HG02678 (cell line): ENCODE measurements around the gene DIS3L.
A peak's percentile ranks its signal among the peaks of the same experiment; 100 is the strongest.
"Not testable (repeated sequence)": the region's sequence is repeated elsewhere in the genome, so short reads cannot be mapped to it uniquely, and the experiment has no call there.

ENCODE experiments used
- ATAC-seq: cut with Tn5 transposase; IDR thresholded peaks from one replicate; pipeline ENCODE4 v1.9.1; 2021; ENCODE audit warnings: mild to moderate bottlenecking, moderate library complexity; ENCODE audit not compliant: unreplicated experiment

The DIS3L gene

DNA sequence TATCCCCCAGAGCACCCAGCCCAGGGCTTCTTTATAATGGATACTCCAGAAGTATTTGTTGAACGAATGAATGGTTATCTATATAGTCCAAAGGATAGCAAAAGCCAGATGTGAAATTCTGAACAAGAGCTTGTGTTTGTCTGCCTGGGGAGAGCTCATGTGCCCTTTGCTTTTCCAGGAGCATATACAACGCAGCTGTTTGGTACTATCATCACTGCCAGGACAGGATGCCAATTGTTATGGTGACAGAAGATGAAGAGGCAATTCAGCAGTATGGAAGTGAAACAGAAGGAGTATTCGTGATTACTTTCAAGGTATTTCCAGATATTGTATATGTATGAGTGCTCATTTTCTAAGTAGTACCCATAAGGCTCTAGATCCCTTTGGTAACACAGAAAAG is 15.2 kb downstream of the DIS3L start:
- ATAC-seq: no peak

DNA sequence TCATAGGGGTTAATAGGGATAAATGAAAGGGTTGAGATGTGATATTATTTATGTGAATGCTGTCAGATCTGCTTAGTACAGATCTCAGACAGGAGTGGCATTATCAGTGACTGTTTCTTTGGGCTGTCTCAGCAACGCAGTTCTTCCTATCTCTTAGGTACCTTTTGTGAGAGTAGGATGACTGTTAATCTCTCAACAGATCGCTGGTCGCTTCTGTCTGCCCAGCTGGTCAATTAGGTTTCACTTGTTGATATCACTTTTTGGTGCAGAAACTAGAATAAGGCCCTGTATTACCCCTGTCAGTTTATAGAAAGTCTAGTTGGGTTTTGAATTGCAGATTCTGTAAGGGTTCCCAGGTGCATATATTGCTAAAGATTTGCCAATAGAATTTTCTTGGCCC is 16.5 kb downstream of the DIS3L start:
- no peak for ATAC-seq

DNA sequence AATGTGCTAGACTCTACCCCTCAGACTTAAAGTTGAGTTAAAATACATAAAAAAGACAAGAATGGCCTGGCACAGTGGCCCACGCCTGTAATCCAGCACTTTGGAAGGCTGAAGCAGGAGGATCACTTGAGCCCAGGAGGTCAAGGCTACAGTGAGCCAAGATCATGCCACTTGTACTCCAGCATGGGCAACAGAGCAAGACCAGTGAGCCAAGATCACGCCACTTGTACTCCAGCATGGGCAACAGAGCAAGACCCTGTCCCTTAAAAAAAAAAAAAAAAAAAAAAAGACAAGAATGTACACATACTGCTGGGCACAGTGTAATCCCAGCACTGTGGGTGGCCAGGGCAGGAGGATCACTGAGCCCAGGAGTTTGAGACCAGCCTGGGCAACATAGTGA is 17.4 kb downstream of the DIS3L start:
- no peak for ATAC-seq

DNA sequence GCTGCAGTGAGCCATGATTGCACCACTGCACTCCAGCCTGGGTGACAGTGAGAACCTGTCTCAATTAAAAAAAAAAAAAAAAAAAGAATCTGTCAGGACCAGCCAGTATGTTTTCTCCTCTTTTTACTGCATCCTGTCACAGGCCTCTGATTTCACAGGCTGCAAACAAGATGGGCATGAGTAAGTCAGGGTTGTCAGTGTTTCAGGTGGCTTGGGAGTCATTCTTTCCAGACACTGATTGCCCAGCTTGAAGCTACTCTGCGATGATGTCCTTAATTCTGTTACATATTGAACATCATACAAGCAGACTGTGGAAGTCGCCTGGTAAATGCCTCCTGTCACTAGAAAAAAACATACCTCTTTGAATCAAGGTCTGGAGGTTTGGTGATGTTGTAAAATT is 18.8 kb downstream of the DIS3L start:
- no peak for ATAC-seq

DNA sequence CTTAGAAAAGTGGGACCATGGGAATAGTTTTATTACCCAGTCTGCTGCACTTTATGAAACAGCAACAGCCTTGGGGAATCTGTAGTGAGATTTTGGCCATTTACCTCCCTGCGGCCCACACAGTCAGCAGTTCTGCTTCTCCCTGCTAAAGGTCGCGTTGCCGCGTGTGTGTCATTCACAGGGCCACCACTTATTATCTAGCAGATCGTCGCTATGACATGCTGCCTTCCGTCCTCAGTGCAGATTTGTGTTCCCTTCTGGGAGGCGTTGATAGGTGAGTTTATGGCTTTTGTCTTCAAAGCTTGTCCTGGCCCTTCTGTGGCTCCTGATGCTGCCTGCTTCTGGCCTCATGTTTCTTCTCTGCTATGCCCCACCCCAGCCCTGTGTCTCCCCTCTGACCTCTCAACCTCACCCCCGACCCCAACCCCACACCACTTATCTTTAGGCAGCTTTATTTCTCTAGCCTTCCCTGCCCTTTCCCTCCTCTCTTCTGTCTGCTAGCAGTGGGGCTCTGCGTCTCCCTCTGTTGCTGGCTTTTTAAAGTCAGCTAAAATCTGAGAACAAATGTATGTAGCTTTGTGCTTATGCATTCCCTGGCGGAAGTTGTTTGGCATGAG is 30.1 kb downstream of the DIS3L start:
- ATAC-seq: no peak

DNA sequence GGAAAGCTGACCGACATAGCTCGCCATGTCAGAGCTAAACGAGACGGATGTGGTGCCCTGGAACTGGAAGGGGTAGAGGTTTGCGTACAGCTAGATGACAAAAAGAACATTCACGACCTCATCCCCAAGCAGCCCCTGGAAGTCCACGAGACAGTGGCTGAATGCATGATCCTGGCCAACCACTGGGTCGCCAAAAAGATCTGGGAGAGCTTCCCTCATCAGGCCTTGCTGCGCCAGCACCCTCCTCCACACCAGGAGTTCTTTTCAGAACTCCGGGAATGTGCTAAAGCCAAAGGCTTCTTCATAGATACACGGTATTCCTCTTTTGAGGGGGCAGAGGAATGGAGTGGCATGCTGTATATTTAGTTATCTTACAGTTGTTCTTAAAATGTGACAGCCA is 32.7 kb downstream of the DIS3L start:
- no peak for ATAC-seq

DNA sequence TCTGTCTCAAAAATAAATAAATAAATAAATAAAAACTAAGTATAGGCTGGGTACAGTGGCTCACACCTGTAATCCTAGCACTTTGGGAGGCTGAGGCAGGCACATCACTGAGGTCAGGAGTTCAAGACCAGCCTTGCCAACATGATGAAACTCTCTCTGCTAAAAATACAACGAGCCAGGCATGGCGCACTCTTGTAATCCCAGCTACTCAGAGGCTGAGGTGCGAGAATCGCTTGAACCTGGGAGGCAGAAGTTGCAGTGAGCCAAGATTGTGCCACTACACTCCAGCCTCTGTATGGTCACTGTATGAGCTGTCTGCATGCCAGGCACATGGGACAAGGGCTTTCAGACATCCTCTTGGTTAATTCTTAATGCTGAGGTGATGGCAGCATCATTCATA is 34.4 kb downstream of the DIS3L start:
- no peak for ATAC-seq

DNA sequence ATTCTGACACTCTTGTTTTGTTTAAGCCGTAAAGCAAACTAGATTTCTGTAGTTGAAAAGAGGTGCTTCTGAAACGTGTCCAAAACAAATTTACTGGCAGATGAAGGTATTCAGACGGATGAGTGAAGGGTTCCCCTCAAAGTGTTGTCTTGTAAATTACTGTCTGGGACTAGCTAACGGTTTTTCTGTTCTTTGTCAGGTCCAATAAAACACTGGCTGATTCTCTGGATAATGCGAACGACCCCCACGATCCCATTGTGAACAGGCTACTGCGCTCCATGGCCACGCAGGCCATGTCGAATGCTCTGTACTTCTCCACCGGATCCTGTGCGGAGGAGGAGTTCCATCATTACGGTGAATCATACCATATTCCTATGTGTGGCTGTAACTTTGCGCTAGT is 35.4 kb downstream of the DIS3L start:
- ATAC-seq: no peak

DNA sequence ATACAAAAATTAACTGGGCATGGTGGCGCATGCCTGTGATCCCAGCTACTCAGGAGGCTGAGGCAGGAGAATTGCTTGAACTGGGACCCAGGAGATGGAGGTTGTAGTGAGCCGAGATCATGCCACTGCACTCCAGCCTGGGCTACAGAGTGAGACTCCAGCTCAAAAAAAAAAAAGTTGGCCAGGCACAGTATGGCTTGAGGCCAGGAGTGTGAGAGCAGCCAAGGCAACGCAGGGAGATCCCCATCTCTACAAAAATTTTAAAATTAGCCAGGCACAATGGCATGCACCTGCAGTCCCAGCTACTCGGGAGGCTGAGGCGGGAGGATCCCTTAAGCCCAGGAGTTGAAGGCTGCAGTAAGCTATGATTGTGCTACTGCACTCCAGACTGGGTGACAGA is 55.2 kb downstream of the DIS3L start:
- not testable (repeated sequence) for ATAC-seq

DNA sequence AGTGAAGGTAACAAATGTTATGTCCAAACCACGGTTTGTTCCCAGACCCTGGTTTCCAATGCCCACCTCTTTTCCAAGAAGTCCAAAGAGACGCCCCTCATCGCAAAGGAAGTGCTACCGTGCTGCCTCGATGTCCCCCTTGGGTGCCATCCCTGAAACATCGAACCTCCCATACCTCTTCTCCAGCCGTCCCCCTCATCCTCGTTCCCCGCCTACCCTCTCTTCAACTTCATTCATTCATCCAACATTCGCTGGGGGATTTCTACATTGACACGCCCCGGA is 62.6 kb downstream of the DIS3L start:
- no peak for ATAC-seq

DNA sequence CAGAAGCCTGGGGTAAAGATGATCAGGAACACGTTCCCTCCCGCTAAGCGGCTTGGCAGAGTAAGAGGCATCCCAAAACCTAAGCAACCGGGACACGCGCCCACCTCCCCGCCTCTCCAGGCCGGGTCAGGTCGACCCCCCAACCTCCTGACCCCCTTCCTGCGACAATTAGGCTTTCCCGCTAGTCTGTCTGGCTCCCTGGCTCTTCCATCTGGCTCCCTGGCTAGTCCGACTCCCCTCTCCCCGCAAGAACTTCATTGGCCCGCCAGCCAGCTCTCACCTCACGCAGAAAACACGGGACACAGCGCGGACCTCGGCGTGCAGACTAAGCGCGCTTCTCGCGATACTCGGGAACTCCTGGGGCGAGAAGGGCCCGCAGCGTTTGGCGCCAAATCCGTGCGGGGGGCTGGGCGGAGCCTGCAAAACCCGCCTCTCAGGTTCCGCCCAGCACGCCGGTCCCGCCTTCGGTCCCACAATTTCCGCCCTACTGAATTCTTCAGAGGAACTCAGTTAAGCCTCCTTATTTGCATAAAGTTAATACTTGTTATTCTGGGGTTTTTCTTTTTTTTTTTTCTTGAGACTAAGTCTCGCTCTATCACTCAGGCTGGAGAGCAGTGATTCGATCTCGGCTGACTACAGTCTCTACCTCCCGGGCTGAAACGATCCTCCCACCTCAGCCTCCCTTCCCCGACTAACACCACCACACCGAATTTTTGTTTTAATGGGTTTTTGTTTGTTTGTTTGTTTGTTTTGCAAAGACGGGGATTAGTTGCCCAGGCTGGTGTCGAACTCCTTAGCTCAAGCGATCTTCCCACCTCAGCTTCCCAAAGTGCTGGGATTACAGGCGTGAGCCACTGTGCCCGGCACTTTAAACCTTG is 63.2 kb downstream of the DIS3L start, which contains the start of gene TIPIN:
Gene TIPIN, minus strand, starts transcription at position 327 of the 878 bp plus-strand sequence. CDS start 3,738 bp downstream, outside the sequence.
- peak; percentile 95 for ATAC-seq

DNA sequence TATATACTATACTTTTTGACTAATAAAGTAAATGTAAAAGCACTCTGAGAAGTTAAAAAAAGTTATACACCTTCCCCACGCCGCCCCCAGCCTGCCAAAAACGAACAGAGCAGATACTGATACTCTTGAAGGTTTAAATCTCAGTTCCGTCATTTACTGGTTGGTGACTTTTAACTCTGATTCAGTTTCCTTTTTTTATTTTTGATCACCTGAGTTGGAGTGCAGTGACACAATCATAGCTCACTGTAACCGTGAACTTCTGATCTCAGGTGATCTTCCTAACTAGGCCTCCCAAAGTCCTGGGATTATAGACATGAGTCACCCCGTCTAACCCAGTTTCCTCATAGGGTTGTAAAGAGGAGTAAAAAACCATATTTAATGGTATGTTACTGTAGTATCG is 66.4 kb downstream of the DIS3L start:
- no peak for ATAC-seq

DNA sequence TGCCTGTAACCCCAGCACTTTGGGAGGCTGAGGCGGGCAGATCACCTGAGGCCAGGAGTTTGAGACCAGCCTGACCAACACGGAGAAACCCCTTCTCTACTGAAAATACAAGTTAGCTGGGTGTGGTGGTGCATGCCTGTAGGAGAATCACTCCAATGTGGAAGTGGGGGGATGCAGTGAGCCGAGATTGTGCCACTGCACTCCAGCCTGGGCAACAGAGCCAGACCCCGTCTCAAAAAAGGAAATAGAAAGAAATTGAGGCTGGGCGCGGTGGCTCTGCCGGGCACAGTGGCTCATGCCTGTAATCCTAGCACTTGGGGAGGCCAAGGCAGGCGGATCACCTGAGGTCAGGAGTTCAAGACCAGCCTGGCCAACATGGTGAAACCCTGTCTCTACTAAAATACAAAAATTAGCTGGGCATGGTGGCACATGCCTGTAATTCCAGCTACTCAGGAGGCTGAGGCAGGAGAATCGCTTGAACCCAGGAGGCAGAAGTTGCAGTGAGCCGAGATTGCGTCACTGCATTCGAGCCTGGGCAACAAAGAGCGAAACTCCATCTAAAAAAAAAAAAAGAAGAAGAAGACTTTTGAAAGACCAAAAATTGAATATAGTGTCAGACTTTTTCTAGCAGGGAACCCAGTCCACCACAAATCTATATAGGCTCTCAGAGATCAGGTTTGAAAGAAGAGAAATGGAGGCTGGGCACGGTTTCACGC is 68.5 kb downstream of the DIS3L start:
- ATAC-seq: not testable (repeated sequence)

DNA sequence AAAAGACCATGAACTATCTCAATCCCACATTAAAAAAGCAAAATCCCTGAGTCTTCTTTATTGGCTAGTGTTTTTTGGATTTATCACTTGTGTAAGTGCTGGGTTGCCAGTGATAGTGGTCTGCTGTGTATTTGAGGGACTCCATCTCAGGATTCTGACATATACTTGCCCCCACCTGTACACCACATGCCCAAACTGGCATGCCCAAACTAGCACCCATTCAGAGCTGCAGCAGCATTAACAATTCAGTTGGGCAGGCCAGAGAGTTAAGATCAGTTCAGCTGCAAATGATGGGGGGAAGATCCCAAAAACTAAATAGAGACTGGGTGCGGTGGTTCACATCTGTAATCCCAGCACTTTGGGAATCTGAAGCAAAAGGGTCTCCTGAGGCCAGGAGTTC is 69.4 kb downstream of the DIS3L start:
- no peak for ATAC-seq

DNA sequence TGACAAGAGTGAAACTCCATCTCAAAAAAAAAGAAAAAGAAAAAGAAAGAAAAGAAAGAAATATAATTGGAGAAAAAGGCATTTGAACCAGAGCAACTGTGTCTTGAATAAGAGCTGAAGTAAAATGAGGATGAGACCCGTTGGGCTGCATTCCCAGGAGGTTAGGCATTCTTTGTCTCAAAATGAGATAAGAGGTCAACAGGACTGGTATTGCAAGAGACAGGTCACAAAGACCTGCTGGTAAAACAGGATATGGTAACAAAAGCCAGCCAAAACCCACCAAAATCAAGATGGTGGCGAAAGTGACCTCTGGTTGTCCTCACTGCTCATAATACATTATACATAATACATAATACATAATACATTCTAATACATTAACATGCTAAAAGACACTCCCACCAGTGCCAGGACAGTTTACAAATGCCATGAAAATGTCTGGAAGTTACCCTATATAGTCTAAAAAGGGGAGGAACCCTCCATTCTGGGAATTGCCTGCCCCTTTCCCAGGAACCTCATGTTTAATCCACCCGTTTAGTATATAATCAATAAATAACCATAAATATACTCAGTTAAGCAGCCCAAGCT is 71.7 kb downstream of the DIS3L start:
- no peak for ATAC-seq

DNA sequence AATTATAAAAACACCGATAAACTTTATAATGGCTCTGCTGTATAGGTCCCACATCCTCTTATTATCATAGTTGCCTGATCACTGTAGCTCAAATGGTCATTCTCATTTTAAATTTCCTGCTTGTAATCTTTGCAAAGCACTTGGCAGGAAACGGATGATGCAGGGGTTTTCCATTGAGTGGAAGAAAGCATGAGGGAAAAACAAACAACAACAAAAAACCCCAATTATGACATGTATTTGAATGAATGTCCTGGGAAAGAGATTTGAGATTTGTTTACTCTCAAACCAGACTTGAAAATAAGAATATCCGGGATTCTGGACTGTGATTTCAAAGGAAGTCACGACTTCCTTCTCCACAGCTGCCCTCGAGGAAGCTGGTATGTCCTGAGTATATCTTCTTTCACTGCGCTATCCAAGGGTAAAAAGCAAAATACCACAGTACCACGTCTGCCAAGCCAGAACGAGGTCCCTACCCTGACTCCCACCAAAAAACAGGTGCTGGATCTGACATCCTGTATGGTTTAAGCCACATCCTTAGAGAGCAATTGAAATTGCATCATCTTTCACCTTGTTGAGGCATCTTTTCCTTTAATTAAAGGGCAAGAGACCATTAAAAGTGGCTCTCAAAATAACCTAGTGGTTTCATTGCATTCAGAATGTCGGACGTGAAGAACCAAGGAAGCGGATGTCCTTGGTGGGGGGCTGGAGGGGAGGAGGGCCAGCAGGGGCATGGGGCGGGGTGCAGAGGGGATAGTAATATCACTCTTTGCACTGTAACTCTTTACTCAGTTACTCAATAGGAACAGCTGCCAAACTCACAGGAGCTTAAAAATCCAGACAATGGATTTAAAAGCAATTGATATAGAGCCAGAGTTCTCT is 76.6 kb downstream of the DIS3L start:
- ATAC-seq: no peak

DNA sequence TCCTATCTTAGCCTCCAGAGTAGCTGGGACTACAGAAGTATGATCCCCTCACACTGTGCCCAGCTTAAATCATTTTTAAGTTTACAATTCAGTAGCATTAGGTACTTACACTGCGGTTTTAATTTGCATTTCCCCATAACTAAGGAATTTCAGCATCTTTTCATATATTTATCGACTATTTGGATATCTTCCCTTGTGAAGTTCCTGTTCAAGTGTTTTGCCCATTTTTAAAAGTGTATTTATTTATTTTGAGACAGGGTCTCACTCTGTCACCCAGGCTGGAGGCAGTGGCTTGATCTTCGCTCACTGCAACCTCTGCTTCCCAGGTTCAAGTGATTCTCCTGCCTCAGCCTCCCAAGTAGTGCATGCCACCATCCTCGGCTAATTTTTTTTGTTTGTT is 80.8 kb downstream of the DIS3L start:
- ATAC-seq: no peak

DNA sequence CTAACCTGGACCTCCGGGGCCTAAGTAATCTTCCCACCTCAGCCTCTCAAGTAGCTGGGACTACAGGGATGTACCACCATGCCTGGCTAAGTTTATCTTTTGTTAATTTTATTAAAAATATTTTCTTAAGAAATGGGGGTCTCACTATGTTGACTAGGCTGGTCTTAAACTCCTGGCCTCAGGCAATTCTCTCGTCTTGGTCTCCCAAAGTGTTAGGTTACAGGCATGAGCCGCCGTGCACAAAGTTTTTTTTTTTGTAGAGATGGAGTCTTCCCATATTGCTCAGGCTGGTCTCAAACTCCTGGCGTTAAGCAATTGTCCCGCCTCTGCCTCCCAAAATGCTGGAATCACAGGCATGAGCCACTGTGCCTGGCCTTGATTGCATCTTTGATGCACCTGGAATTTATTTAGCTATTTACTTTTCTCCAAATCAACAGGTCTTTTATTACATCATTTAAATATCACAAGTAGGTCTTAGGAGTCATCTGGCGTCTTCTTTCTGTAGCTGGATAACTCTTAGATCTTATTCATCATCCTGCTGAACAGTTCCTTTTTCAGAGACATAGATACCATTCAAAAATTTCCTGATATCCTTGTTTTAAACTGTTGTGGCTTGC is 85.6 kb downstream of the DIS3L start:
- ATAC-seq: no peak

DNA sequence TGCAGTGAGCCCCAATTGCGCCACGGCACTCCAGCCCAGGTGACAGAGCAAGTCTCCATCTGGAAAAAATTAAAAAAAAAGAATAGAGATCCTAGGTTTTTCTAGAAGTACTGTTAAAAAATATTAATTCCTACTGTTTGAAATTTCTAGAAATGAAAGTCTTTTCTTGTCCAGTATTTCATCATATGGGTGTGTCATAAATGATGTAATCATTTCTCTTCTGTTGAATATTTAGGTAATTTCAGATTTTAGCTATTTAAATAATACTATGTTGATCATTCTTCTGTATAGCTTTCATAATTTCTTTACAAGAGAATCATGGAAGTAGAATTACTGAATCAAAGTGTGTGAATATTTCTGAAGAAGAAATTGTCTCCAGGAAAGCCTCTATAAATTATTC is 88.0 kb downstream of the DIS3L start:
- ATAC-seq: not testable (repeated sequence)
